ENCODE measurements around the gene PTP4A2. TPM values are rescaled to one million over a fixed set of nuclear protein-coding genes. Genes with fewer than 3 reads are reported as not detected.
"Not testable (repeated sequence)": the region's sequence is repeated elsewhere in the genome, so short reads cannot be mapped to it uniquely, and the experiment has no call there.

Gene PTP4A2
- total RNA-seq, 4 donors from 2014 or later: 294 to 522 (median 353) TPM

GRCh38 chr1:31901838-31902509 lies 36.2 kb downstream of the PTP4A2 start:
- in situ Hi-C loops (cut with MboI; ENCODE audit: low sequenced_read_pairs in 4 of 4) (no loop called here), intact Hi-C loops (cut with DNase I; ENCODE audit: low total_unique reads) (loop anchor here (10.0 kb wide), 1 partner anchor 87 kb away; the partner anchor contains the start of gene SPOCD1)
- Histone ChIP-seq H3K27ac (no peak overlapping the region), H3K4me1 (no peaks in the 10 kb centered on the region), H3K9me3 (no peaks in the 10 kb centered on the region), H3K36me3 (peaks cover 0 to 14% of the 10 kb centered on the region in 2 donors), H3K4me3 (no peak overlapping the region), H3K27me3 (no peaks in the 10 kb centered on the region)
- TF ChIP-seq CTCF (IDR thresholded peaks at IDR 0.05 in 4 of 5, conservative IDR thresholded peaks at IDR 0.05 in 1 of 5): no peak
- TF ChIP-seq POLR2A (IDR thresholded peaks at IDR 0.05): no peak
- ATAC-seq (no peak), DNase-seq (no peak)

- no peak for ATAC-seq
- in situ Hi-C loops (cut with MboI; ENCODE audit: low sequenced_read_pairs in 4 of 4) (no loop called here), intact Hi-C loops (cut with DNase I; ENCODE audit: low total_unique reads) (loop anchor here (10.0 kb wide), 1 partner anchor 86 kb away; the partner anchor contains the start of gene SPOCD1)
- Histone ChIP-seq H3K27me3 (no peaks in the 10 kb centered on the region), H3K4me1 (no peaks in the 10 kb centered on the region), H3K27ac (no peak overlapping the region), H3K4me3 (no peak overlapping the region), H3K36me3 (peaks cover 0 to 4% of the 10 kb centered on the region in 2 donors), H3K9me3 (no peaks in the 10 kb centered on the region)
- TF ChIP-seq CTCF (IDR thresholded peaks at IDR 0.05 in 4 of 5, conservative IDR thresholded peaks at IDR 0.05 in 1 of 5) (no peak), POLR2A (IDR thresholded peaks at IDR 0.05) (no peak)
- no peak for DNase-seq
These were observed 37.4 kb downstream of the PTP4A2 start for GRCh38 chr1:31900790-31901189.

- intact Hi-C loops (cut with DNase I; ENCODE audit: low total_unique reads): no loop called here
- Histone ChIP-seq H3K36me3 (no peaks in the 10 kb centered on the region), H3K27ac (no peak overlapping the region), H3K4me3 (no peak overlapping the region), H3K4me1 (no peaks in the 10 kb centered on the region), H3K9me3 (no peaks in the 10 kb centered on the region), H3K27me3 (no peaks in the 10 kb centered on the region)
- ATAC-seq (no peak), DNase-seq (no peak)
- in situ Hi-C loops (cut with MboI; ENCODE audit: low sequenced_read_pairs in 4 of 4): no loop called here
- TF ChIP-seq POLR2A (IDR thresholded peaks at IDR 0.05) (no peak), CTCF (IDR thresholded peaks at IDR 0.05 in 4 of 5, conservative IDR thresholded peaks at IDR 0.05 in 1 of 5) (no peak)
These were observed 40.6 kb downstream of the PTP4A2 start for GRCh38 chr1:31897526-31898100.

GRCh38 chr1:31895474-31896198 lies 42.5 kb downstream of the PTP4A2 start:
- H3K4me1 ChIP-seq; DNase-seq; ATAC-seq; in situ Hi-C loops (cut with MboI; ENCODE audit: low sequenced_read_pairs in 4 of 4); H3K36me3 ChIP-seq; H3K9me3 ChIP-seq; H3K27me3 ChIP-seq; intact Hi-C loops (cut with DNase I; ENCODE audit: low total_unique reads); H3K4me3 ChIP-seq; H3K27ac ChIP-seq: not testable (repeated sequence)

- in situ Hi-C loops (cut with MboI; ENCODE audit: low sequenced_read_pairs in 4 of 4): no loop called here
- Histone ChIP-seq H3K36me3 (no peaks in the 10 kb centered on the region), H3K4me3 (no peak overlapping the region), H3K27ac (no peak overlapping the region), H3K27me3 (no peaks in the 10 kb centered on the region), H3K9me3 (no peaks in the 10 kb centered on the region), H3K4me1 (no peaks in the 10 kb centered on the region)
- intact Hi-C loops (cut with DNase I; ENCODE audit: low total_unique reads): no loop called here
- ATAC-seq (no peak), DNase-seq (no peak)
- no peak for TF ChIP-seq POLR2A (IDR thresholded peaks at IDR 0.05)
These were observed 46.9 kb downstream of the PTP4A2 start for GRCh38 chr1:31891280-31891679.
